CD14-positive monocyte (primary cell): ENCODE measurements around the gene MLYCD. TPM values are rescaled to one million over a fixed set of nuclear protein-coding genes. Genes with fewer than 3 reads are reported as not detected.
A peak's percentile ranks its signal among the peaks of the same experiment; 100 is the strongest.

Source experiments
- DNase-seq, 3 donors: peaks; one replicate each; pipeline ENCODE4 v3.0.0-alpha.2; 2011 to 2022
- H2AFZ ChIP-seq: 2 replicates; pipeline ENCODE4 v1.6.0; 2012; ENCODE audit warnings: mild to moderate bottlenecking, low read depth, low read length, inconsistent platforms; ENCODE audit not compliant: insufficient read depth, poor library complexity, severe bottlenecking
- H3K27ac ChIP-seq, 2 donors: 1 replicate in 1 of 2; 2 replicates in 1 of 2; pipeline ENCODE4 v1.5.1; 2012 to 2013; ENCODE audit warnings: low read length in 2 of 2, control low read depth in 1 of 2, inconsistent platforms in 1 of 2, low read depth in 1 of 2, mild to moderate bottlenecking in 1 of 2
- H3K27me3 ChIP-seq, 2 donors: one replicate each; pipeline versions ENCODE4 v1.6.0 to v1.6.1; 2011 to 2013; ENCODE audit warnings: low read length in 2 of 2; ENCODE audit not compliant: control insufficient read depth in 2 of 2, insufficient read depth in 2 of 2
- H3K36me3 ChIP-seq, 2 donors: replicated peaks in 1 of 2; 1 replicate in 1 of 2; 2 replicates in 1 of 2; pipeline versions ENCODE4 v1.5.1 to v1.6.1; 2012 to 2013; ENCODE audit warnings: low read length in 2 of 2, control low read depth in 1 of 2, inconsistent platforms in 1 of 2, mild to moderate bottlenecking in 1 of 2; ENCODE audit not compliant: insufficient read depth in 2 of 2, control insufficient read depth in 1 of 2
- H3K4me1 ChIP-seq, 2 donors: 1 replicate in 1 of 2; 2 replicates in 1 of 2; pipeline versions ENCODE4 v1.5.1 to v1.6.1; 2012 to 2013; ENCODE audit warnings: low read length in 2 of 2, control low read depth in 1 of 2, inconsistent platforms in 1 of 2, mild to moderate bottlenecking in 1 of 2, moderate library complexity in 1 of 2; ENCODE audit not compliant: insufficient read depth in 2 of 2, control insufficient read depth in 1 of 2
- H3K4me2 ChIP-seq: replicated peaks from 2 replicates; pipeline ENCODE3; 2012; ENCODE audit warnings: low read length, moderate library complexity, mild to moderate bottlenecking; ENCODE audit not compliant: poor library complexity, severe bottlenecking; ENCODE audit errors: extremely low read depth
- H3K4me3 ChIP-seq, 3 experiments: fragments of 200-600 bp in 1 of 3; sonication (generic) in 1 of 3; replicated peaks in 1 of 3; 1 replicate in 2 of 3; 2 replicates in 1 of 3; pipeline ENCODE4 v1.5.1; 2011 to 2013; ENCODE audit warnings: low read length in 3 of 3, mild to moderate bottlenecking in 3 of 3, control low read depth in 2 of 3, low read depth in 2 of 3, inconsistent platforms in 1 of 3, moderate library complexity in 1 of 3
- H3K79me2 ChIP-seq: 2 replicates; pipeline ENCODE4 v1.6.0; 2012; ENCODE audit warnings: mild to moderate bottlenecking, control low read depth, inconsistent platforms, low read length, moderate library complexity; ENCODE audit not compliant: insufficient read depth
- H3K9ac ChIP-seq: 2 replicates; pipeline ENCODE4 v1.6.0; 2017; ENCODE audit warnings: low read length, mild to moderate bottlenecking; ENCODE audit not compliant: insufficient read depth, poor library complexity, severe bottlenecking
- H3K9me3 ChIP-seq, 2 donors: replicated peaks in 1 of 2; 1 replicate in 1 of 2; 2 replicates in 1 of 2; pipeline versions ENCODE4 v1.5.1 to v1.6.1; 2012 to 2013; ENCODE audit warnings: low read length in 2 of 2, control low read depth in 1 of 2; ENCODE audit not compliant: control insufficient read depth in 1 of 2, insufficient read depth in 1 of 2
- H4K20me1 ChIP-seq: 2 replicates; pipeline ENCODE4 v1.6.0; 2012; ENCODE audit warnings: mild to moderate bottlenecking, low read length, control low read depth, moderate library complexity; ENCODE audit not compliant: insufficient read depth
- H3K27ac Mint-ChIP-seq, 7 donors: one replicate each; pipeline ENCODE4 v1.8.0; 2020; ENCODE audit warnings: mild to moderate bottlenecking in 7 of 7, mixed read lengths in 7 of 7, moderate library complexity in 6 of 7, inconsistent platforms in 2 of 7
- H3K27me3 Mint-ChIP-seq, 3 donors: one replicate each; pipeline ENCODE4 v1.8.0; 2021 to 2022; ENCODE audit warnings: low read depth in 3 of 3, mild to moderate bottlenecking in 3 of 3, mixed read lengths in 3 of 3, moderate library complexity in 3 of 3, inconsistent platforms in 1 of 3
- H3K36me3 Mint-ChIP-seq, 2 donors: one replicate each; pipeline ENCODE4 v1.8.0; 2020; ENCODE audit warnings: mixed read lengths in 2 of 2, inconsistent platforms in 1 of 2, mild to moderate bottlenecking in 1 of 2
- H3K4me1 Mint-ChIP-seq: one replicate; pipeline ENCODE4 v1.8.0; 2020; ENCODE audit warnings: mild to moderate bottlenecking, mixed read lengths
- H3K4me3 Mint-ChIP-seq, 2 donors: one replicate each; pipeline ENCODE4 v1.8.0; 2020; ENCODE audit warnings: mild to moderate bottlenecking in 2 of 2, mixed read lengths in 2 of 2, moderate library complexity in 1 of 2
- H3K9me3 Mint-ChIP-seq, 7 donors: one replicate each; pipeline ENCODE4 v1.8.0; 2020 to 2022; ENCODE audit warnings: mixed read lengths in 7 of 7, mild to moderate bottlenecking in 6 of 7, moderate library complexity in 6 of 7, inconsistent platforms in 2 of 7
- WGBS: methylation state at CpG from one replicate; pipeline ENCODE4 v1.1.5; 2013; ENCODE audit warnings: missing lambda C conversion rate; ENCODE audit not compliant: insufficient coverage; 5-methylcytosine and 5-hydroxymethylcytosine counted together
- intact Hi-C, 2 donors: fragments of 100-400 bp; cut with micrococcal nuclease; formaldehyde crosslinking; loops; one replicate each; pipeline versions ENCODE4 v1.15.0 to v1.15.1; 2023
- polyA plus RNA-seq, 3 donors: library from polyadenylated mRNA; depleted of rRNA in 1 of 3; unstranded in 2 of 3; stranded (reverse) in 1 of 3; fragments of 300-500 nt in 2 of 3; fragments of >200 nt in 1 of 3; fragmentation: Illumina TruSeq in 2 of 3; gene quantifications; 1 replicate in 2 of 3; 2 replicates in 1 of 3; pipeline ENCODE4 v1.2.3, GENCODE V29; 2012 to 2021
- TF ChIP-seq, protein P1 (sequence below): fragments of 200-600 bp; IDR thresholded peaks from one replicate; pipeline ENCODE4 v1.8.0; 2022; ENCODE audit warnings: antibody characterized with exemption, mild to moderate bottlenecking

The MLYCD gene
- polyA plus RNA-seq, 3 donors: 1.2 to 2.4 (median 1.3) TPM

DNA sequence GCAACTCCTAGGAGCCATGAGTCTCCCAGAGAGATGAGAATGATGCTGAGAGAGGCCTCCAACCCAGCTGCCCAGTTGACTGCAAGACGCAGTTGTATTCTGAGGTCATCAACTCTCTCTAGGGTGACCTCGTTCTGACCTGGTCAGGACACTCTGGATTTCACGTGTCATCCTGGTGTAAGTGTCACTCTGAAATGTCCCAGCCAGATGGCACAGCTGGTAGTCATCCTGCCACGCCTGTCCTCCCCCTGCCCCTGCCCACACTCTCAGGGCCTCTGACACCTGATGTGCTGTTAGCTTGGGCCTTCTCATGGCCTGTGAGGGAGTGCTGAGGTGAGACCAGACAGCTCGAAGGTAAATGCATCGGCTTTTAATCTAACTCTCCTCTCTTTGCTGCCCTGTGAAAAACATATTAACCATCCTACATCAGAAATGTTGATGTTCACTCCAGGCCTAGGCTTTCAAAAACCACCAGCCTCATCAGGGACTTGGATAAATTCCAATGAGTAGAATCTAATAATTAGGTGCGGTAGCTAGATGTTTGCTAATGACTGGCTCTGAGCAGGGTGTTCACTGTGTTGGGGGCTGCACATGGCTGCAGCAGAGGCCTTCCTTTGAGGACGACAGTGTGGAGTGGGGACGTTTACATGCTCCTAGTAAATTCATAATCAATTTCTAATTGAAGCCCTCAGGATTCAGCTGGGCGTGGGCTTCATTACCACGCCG, 13.8 kb downstream of the MLYCD start:
- H3K9me3 Mint-ChIP-seq: peaks cover 0 to 7% (median 2%) of the 10 kb centered on the region in 7 donors
- H3K27me3 ChIP-seq: no peaks in the 10 kb centered on the region
- H3K9me3 ChIP-seq: no peaks in the 10 kb centered on the region
- peaks cover 89 to 98% of the 10 kb centered on the region in 2 donors for H3K36me3 Mint-ChIP-seq
- H3K79me2 ChIP-seq: no peaks in the 10 kb centered on the region
- peaks cover 0 to 1% (median 0%) of the 10 kb centered on the region in 3 donors for H3K27me3 Mint-ChIP-seq
- peaks cover 81 to 95% of the 10 kb centered on the region in 2 donors for H3K36me3 ChIP-seq
- H4K20me1 ChIP-seq: peaks cover 10% of the 10 kb centered on the region
- peak overlapping the region in 1 of 7 donors; percentile 32 for H3K27ac Mint-ChIP-seq
- intact Hi-C loops: no loop called here
- no peaks in the 10 kb centered on the region for H3K4me1 Mint-ChIP-seq
- DNase-seq: no peak
- 91% methylated on average over 3 of the region's 12 CpGs for WGBS
- TF ChIP-seq, protein P1, sequence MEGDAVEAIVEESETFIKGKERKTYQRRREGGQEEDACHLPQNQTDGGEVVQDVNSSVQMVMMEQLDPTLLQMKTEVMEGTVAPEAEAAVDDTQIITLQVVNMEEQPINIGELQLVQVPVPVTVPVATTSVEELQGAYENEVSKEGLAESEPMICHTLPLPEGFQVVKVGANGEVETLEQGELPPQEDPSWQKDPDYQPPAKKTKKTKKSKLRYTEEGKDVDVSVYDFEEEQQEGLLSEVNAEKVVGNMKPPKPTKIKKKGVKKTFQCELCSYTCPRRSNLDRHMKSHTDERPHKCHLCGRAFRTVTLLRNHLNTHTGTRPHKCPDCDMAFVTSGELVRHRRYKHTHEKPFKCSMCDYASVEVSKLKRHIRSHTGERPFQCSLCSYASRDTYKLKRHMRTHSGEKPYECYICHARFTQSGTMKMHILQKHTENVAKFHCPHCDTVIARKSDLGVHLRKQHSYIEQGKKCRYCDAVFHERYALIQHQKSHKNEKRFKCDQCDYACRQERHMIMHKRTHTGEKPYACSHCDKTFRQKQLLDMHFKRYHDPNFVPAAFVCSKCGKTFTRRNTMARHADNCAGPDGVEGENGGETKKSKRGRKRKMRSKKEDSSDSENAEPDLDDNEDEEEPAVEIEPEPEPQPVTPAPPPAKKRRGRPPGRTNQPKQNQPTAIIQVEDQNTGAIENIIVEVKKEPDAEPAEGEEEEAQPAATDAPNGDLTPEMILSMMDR: no peak
- no peak overlapping the region for H2AFZ ChIP-seq
- no peaks in the 10 kb centered on the region for H3K4me1 ChIP-seq
- no peak overlapping the region for H3K4me2 ChIP-seq
- no peak overlapping the region for H3K9ac ChIP-seq
- H3K4me3 ChIP-seq: no peak overlapping the region
- no peak overlapping the region for H3K4me3 Mint-ChIP-seq
- H3K27ac ChIP-seq: no peak overlapping the region

DNA sequence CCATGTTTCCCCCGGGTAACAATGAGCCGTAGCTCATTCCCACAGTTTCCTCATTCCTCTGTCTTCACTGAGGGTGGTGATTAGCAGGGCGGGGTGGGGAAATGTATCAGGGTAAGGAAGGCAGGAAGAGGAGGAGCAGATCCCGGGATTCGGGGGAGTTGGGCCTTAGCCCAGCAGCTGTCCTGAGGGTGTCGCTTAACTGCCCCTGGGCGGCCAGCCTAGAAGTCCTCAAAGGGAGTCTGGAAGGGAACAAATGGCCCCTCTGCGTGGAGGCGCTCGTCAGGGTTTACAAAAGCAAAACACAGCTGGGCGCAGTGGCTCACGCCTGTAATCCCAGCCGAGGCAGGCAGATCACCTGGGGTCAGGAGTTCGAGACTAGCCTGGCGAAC, 14.3 kb downstream of the MLYCD start:
- Histone ChIP-seq H3K4me2 (no peak overlapping the region), H3K79me2 (no peaks in the 10 kb centered on the region), H3K4me3 (no peak overlapping the region), H2AFZ (no peak overlapping the region), H3K4me1 (no peaks in the 10 kb centered on the region), H4K20me1 (peaks cover 10% of the 10 kb centered on the region), H3K36me3 (peaks cover 81 to 95% of the 10 kb centered on the region in 2 donors), H3K9ac (no peak overlapping the region), H3K27ac (no peak overlapping the region), H3K27me3 (no peaks in the 10 kb centered on the region), H3K9me3 (no peaks in the 10 kb centered on the region)
- TF ChIP-seq, protein P1: no peak
- WGBS: 93% methylated on average over 13 of the region's 15 CpGs
- intact Hi-C loops: no loop called here
- Mint-ChIP-seq H3K27me3 (peaks cover 0 to 1% (median 0%) of the 10 kb centered on the region in 3 donors), H3K27ac (peak overlapping the region in 3 of 7 donors; percentile 32 to 58 (median 45)), H3K4me3 (no peak overlapping the region), H3K36me3 (peaks cover 89 to 98% of the 10 kb centered on the region in 2 donors), H3K4me1 (no peaks in the 10 kb centered on the region), H3K9me3 (peaks cover 0 to 7% (median 2%) of the 10 kb centered on the region in 7 donors)
- no peak for DNase-seq
